GM19372 (cell line): Measurements from ENCODE around the gene USP25.

ENCODE experiments used
- ATAC-seq: cut with Tn5 transposase; IDR thresholded peaks from one replicate; pipeline ENCODE4 v1.9.1; 2021; ENCODE audit warnings: mild to moderate bottlenecking, low read depth, moderate library complexity; ENCODE audit not compliant: unreplicated experiment

USP25 gene

GRCh38 chr21:15848634-15849560, 119.1 kb downstream of the USP25 start:
- ATAC-seq = no peak

- no peak for ATAC-seq
Measured at GRCh38 chr21:15849927-15850326, 120.1 kb downstream of the USP25 start.

GRCh38 chr21:15850645-15851044, 120.9 kb downstream of the USP25 start:
- no peak for ATAC-seq

GRCh38 chr21:15852146-15852545, 122.4 kb downstream of the USP25 start:
- ATAC-seq = no peak

- no peak for ATAC-seq
Measured at GRCh38 chr21:15853126-15853525, 123.3 kb downstream of the USP25 start.

- ATAC-seq = no peak
Measured at GRCh38 chr21:15856813-15857212, 127.0 kb downstream of the USP25 start.

- no peak for ATAC-seq
Measured at GRCh38 chr21:15857740-15858139, 128.0 kb downstream of the USP25 start.

GRCh38 chr21:15860541-15860940, 130.8 kb downstream of the USP25 start:
- no peak for ATAC-seq

- no peak for ATAC-seq
Measured at GRCh38 chr21:15868940-15869339, 139.2 kb downstream of the USP25 start.

- ATAC-seq = peak; percentile 79
Measured at GRCh38 chr21:15870819-15871218, 141.0 kb downstream of the USP25 start.

- no peak for ATAC-seq
Measured at GRCh38 chr21:15872236-15872635, 142.5 kb downstream of the USP25 start.

GRCh38 chr21:15874615-15875014, 144.8 kb downstream of the USP25 start:
- ATAC-seq = no peak

GRCh38 chr21:15875286-15875685, 145.5 kb downstream of the USP25 start:
- ATAC-seq = no peak

- no peak for ATAC-seq
Measured at GRCh38 chr21:15893902-15894301, 164.1 kb downstream of the USP25 start.

GRCh38 chr21:15894596-15894995, 164.8 kb downstream of the USP25 start:
- ATAC-seq = no peak

- ATAC-seq = no peak
Measured at GRCh38 chr21:15895142-15896106, 165.6 kb downstream of the USP25 start.

- ATAC-seq = no peak
Measured at GRCh38 chr21:15896501-15896900, 166.7 kb downstream of the USP25 start.

- ATAC-seq = no peak
Measured at GRCh38 chr21:15904389-15904788, 174.6 kb downstream of the USP25 start.

GRCh38 chr21:15908187-15908586, 178.4 kb downstream of the USP25 start:
- ATAC-seq = no peak

GRCh38 chr21:15928196-15928595, 198.4 kb downstream of the USP25 start:
- ATAC-seq = no peak
